H9 (cell line): ENCODE measurements around the gene MICU1. TPM values are rescaled to one million over a fixed set of nuclear protein-coding genes. Genes with fewer than 3 reads are reported as not detected.

Source experiments
- DNase-seq: peaks from one replicate; pipeline ENCODE4 v3.0.0-alpha.2; 2017
- H2AFZ ChIP-seq: one replicate; pipeline ENCODE4 v1.6.1; 2013; ENCODE audit warnings: mild to moderate bottlenecking, low read length, control low read depth, moderate library complexity
- H2AK5ac ChIP-seq: 2 replicates; pipeline ENCODE4 v1.6.1; 2013; ENCODE audit warnings: low read length, control low read depth, mixed read lengths; ENCODE audit not compliant: insufficient read length
- H2BK120ac ChIP-seq: one replicate; pipeline ENCODE4 v1.6.1; 2013; ENCODE audit warnings: low read depth, mild to moderate bottlenecking, low read length, control low read depth, inconsistent platforms; ENCODE audit not compliant: poor library complexity, severe bottlenecking
- H2BK12ac ChIP-seq: 2 replicates; pipeline ENCODE4 v1.6.1; 2013; ENCODE audit warnings: low read length, control low read depth, mixed read lengths, low read depth; ENCODE audit not compliant: insufficient read length
- H2BK15ac ChIP-seq: 2 replicates; pipeline ENCODE4 v1.6.1; 2013; ENCODE audit warnings: low read depth, low read length, control low read depth
- H2BK20ac ChIP-seq: one replicate; pipeline ENCODE4 v1.6.1; 2013; ENCODE audit warnings: low read depth, mild to moderate bottlenecking, low read length, control low read depth, inconsistent platforms; ENCODE audit not compliant: poor library complexity, severe bottlenecking
- H2BK5ac ChIP-seq: 2 replicates; pipeline ENCODE4 v1.6.1; 2013; ENCODE audit warnings: low read length, control low read depth, mixed read lengths; ENCODE audit not compliant: insufficient read length
- H3K14ac ChIP-seq: 2 replicates; pipeline ENCODE4 v1.6.1; 2013; ENCODE audit warnings: low read length, control low read depth; ENCODE audit not compliant: insufficient read depth
- H3K18ac ChIP-seq: 2 replicates; pipeline ENCODE4 v1.6.1; 2013; ENCODE audit warnings: low read depth, mild to moderate bottlenecking, mixed read lengths, low read length, control low read depth; ENCODE audit not compliant: insufficient read length
- H3K23ac ChIP-seq: 2 replicates; pipeline ENCODE4 v1.6.1; 2013; ENCODE audit warnings: low read length, control low read depth, mixed read lengths, low read depth; ENCODE audit not compliant: insufficient read length
- H3K23me2 ChIP-seq: 2 replicates; pipeline ENCODE4 v1.6.1; 2013; ENCODE audit warnings: low read depth, mild to moderate bottlenecking, mixed read lengths, low read length, control low read depth; ENCODE audit not compliant: insufficient read length, poor library complexity, severe bottlenecking
- H3K27ac ChIP-seq: 2 replicates; pipeline ENCODE4 v1.5.1; 2013; ENCODE audit warnings: low read length, control low read depth, mixed read lengths, low read depth; ENCODE audit not compliant: insufficient read length
- H3K27me3 ChIP-seq: 2 replicates; pipeline ENCODE4 v1.6.1; 2013; ENCODE audit warnings: low read length, control low read depth, inconsistent platforms; ENCODE audit not compliant: insufficient read depth
- H3K4ac ChIP-seq: 2 replicates; pipeline ENCODE4 v1.6.1; 2013; ENCODE audit warnings: low read depth, mild to moderate bottlenecking, control low read depth, inconsistent platforms, low read length, moderate library complexity
- H3K4me1 ChIP-seq: 2 replicates; pipeline ENCODE4 v1.6.1; 2013; ENCODE audit warnings: low read length, control low read depth, inconsistent platforms; ENCODE audit not compliant: insufficient read depth
- H3K4me2 ChIP-seq: 2 replicates; pipeline ENCODE4 v1.6.1; 2013; ENCODE audit warnings: low read length, control low read depth, mixed read lengths; ENCODE audit not compliant: insufficient read length, insufficient read depth
- H3K56ac ChIP-seq: 2 replicates; pipeline ENCODE4 v1.6.1; 2013; ENCODE audit warnings: low read depth, mild to moderate bottlenecking, mixed read lengths, low read length, control low read depth; ENCODE audit not compliant: insufficient read length
- H3K79me1 ChIP-seq: 2 replicates; pipeline ENCODE4 v1.6.1; 2013; ENCODE audit warnings: low read depth, mild to moderate bottlenecking, moderate library complexity, low read length, control low read depth, inconsistent platforms; ENCODE audit not compliant: insufficient read depth, poor library complexity, severe bottlenecking
- H3K79me2 ChIP-seq: 2 replicates; pipeline ENCODE4 v1.6.1; 2013; ENCODE audit warnings: low read length, control low read depth, inconsistent platforms; ENCODE audit not compliant: insufficient read depth
- H3K9ac ChIP-seq: 2 replicates; pipeline ENCODE4 v1.6.1; 2013; ENCODE audit warnings: low read length, control low read depth, mixed read lengths; ENCODE audit not compliant: insufficient read length; ENCODE audit errors: extremely low read depth
- H3K9me3 ChIP-seq: one replicate; pipeline ENCODE4 v1.6.1; 2013; ENCODE audit warnings: low read depth, low read length, inconsistent platforms; ENCODE audit not compliant: control insufficient read depth
- H3T11ph ChIP-seq: one replicate; pipeline ENCODE4 v1.6.1; 2013; ENCODE audit warnings: mild to moderate bottlenecking, low read length, control low read depth, inconsistent platforms
- H4K20me1 ChIP-seq: one replicate; pipeline ENCODE4 v1.6.1; 2013; ENCODE audit not compliant: control insufficient read depth, insufficient read length, insufficient read depth
- H4K5ac ChIP-seq: 2 replicates; pipeline ENCODE4 v1.6.1; 2013; ENCODE audit warnings: low read depth, mild to moderate bottlenecking, mixed read lengths, low read length, control low read depth; ENCODE audit not compliant: insufficient read length
- H4K8ac ChIP-seq: replicated peaks from 2 replicates; pipeline ENCODE4 v1.6.1; 2013; ENCODE audit warnings: low read length, control low read depth, mixed read lengths, low read depth; ENCODE audit not compliant: insufficient read length
- H4K91ac ChIP-seq: 2 replicates; pipeline ENCODE4 v1.6.1; 2013; ENCODE audit warnings: low read depth, mild to moderate bottlenecking, moderate library complexity, mixed read lengths, low read length, control low read depth; ENCODE audit not compliant: insufficient read length
- H3K27ac Mint-ChIP-seq, 3 experiments: 2 replicates in 2 of 3; 3 replicates in 1 of 3; pipeline ENCODE4 v1.8.0; 2020 to 2021; ENCODE audit warnings: mixed read lengths in 3 of 3, mild to moderate bottlenecking in 1 of 3, moderate library complexity in 1 of 3
- H3K27me3 Mint-ChIP-seq: 2 replicates; pipeline ENCODE4 v1.8.0; 2021; ENCODE audit warnings: low read depth, mild to moderate bottlenecking, moderate library complexity, mixed read lengths
- H3K36me3 Mint-ChIP-seq, 3 experiments: 2 replicates in 2 of 3; 3 replicates in 1 of 3; pipeline ENCODE4 v1.8.0; 2020 to 2021; ENCODE audit warnings: low read depth in 3 of 3, mixed read lengths in 3 of 3; ENCODE audit not compliant: insufficient read depth in 1 of 3
- H3K4me1 Mint-ChIP-seq, 2 experiments: 2 replicates each; pipeline ENCODE4 v1.8.0; 2020; ENCODE audit warnings: mixed read lengths in 2 of 2
- H3K4me3 Mint-ChIP-seq, 2 experiments: 2 replicates in 1 of 2; 3 replicates in 1 of 2; pipeline ENCODE4 v1.8.0; 2020 to 2021; ENCODE audit warnings: mild to moderate bottlenecking in 2 of 2, mixed read lengths in 2 of 2, moderate library complexity in 1 of 2
- H3K9me3 Mint-ChIP-seq, 2 experiments: 2 replicates in 1 of 2; 3 replicates in 1 of 2; pipeline ENCODE4 v1.8.0; 2020; ENCODE audit warnings: mild to moderate bottlenecking in 2 of 2, mixed read lengths in 2 of 2, moderate library complexity in 1 of 2
- WGBS: extraction: QIAGEN DNeasy Blood & Tissue Kit; methylation state at CpG from one replicate; pipeline ENCODE4 v1.1.7; 2013; ENCODE audit warnings: missing lambda C conversion rate, low lambda C conversion rate, mixed read lengths; ENCODE audit not compliant: insufficient read length; ENCODE audit errors: extremely low coverage; 5-methylcytosine and 5-hydroxymethylcytosine counted together
- total RNA-seq: library from RNA; stranded (reverse); gene quantifications from 2 replicates; pipeline ENCODE4 v1.2.1, GENCODE V29; 2021
- TF ChIP-seq, protein P1 (sequence below): fragments of 200-600 bp; sonication (generic); conservative IDR thresholded peaks from 3 replicates; pipeline ENCODE4 v1.8.0; 2021; ENCODE audit warnings: antibody characterized with exemption, mild to moderate bottlenecking

Gene MICU1
- total RNA-seq, 1 experiment from 2014 or later, result 33.2 TPM

DNA sequence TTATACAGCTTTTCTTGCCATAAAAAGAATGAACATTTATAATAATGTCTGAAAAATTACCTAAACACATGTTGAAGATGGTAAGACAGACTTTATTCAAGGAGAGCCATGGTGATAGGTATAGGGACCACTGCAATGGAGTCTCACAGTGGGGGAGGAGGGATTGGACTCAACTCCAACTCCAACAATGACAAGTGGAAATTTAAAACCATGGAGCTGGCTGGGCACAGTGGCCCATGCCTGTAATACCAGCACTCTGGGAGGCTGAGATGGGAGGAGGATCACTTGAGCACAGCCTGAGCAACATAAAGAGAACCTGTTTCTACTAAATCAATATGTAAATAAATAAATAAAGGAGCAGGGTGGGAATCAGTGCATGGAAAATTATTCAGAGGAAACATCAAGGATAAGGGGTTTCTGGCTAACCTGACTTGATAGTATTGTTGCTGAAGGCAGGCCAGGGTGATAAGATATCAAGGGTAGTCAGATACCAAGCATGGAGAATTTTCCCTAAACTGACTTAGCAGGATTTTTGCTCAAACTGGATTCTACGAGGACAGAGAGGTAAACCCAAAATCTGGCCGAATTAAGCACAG lies 19.5 kb upstream of the MICU1 start:
- H4K5ac ChIP-seq, result no peak overlapping the region
- no peak overlapping the region for H3K9ac ChIP-seq
- no peak overlapping the region for H3K23ac ChIP-seq
- no peaks in the 10 kb centered on the region for H3K79me2 ChIP-seq
- no peak overlapping the region for H3K56ac ChIP-seq
- H2BK12ac ChIP-seq, result no peak overlapping the region
- no peak overlapping the region for H2BK5ac ChIP-seq
- no CpG with 5 or more reads among the region's 2 CpGs for WGBS
- no peak overlapping the region for H2BK120ac ChIP-seq
- H3K79me1 ChIP-seq, result no peaks in the 10 kb centered on the region
- H3K4me1 ChIP-seq, result peaks cover 2% of the 10 kb centered on the region; the same call in 1 of the 2 replicates
- H2BK15ac ChIP-seq, result no peak overlapping the region
- no peak overlapping the region for H2BK20ac ChIP-seq
- H3K18ac ChIP-seq, result no peak overlapping the region
- H3K4me2 ChIP-seq, result no peak overlapping the region
- no peak overlapping the region for H4K91ac ChIP-seq
- H3K27ac Mint-ChIP-seq, result no peak overlapping the region; a peak in 1 of 7 replicates
- H2AK5ac ChIP-seq, result no peak overlapping the region
- H3K23me2 ChIP-seq, result no peaks in the 10 kb centered on the region
- no peaks in the 10 kb centered on the region for H3K4me1 Mint-ChIP-seq
- H3K14ac ChIP-seq, result no peak overlapping the region
- no peaks in the 10 kb centered on the region for H3K9me3 Mint-ChIP-seq
- no peak overlapping the region for H4K8ac ChIP-seq
- TF ChIP-seq, protein P1, sequence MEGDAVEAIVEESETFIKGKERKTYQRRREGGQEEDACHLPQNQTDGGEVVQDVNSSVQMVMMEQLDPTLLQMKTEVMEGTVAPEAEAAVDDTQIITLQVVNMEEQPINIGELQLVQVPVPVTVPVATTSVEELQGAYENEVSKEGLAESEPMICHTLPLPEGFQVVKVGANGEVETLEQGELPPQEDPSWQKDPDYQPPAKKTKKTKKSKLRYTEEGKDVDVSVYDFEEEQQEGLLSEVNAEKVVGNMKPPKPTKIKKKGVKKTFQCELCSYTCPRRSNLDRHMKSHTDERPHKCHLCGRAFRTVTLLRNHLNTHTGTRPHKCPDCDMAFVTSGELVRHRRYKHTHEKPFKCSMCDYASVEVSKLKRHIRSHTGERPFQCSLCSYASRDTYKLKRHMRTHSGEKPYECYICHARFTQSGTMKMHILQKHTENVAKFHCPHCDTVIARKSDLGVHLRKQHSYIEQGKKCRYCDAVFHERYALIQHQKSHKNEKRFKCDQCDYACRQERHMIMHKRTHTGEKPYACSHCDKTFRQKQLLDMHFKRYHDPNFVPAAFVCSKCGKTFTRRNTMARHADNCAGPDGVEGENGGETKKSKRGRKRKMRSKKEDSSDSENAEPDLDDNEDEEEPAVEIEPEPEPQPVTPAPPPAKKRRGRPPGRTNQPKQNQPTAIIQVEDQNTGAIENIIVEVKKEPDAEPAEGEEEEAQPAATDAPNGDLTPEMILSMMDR, result no peak
- H3K27me3 ChIP-seq, result no peaks in the 10 kb centered on the region
- H3T11ph ChIP-seq, result no peak overlapping the region
- H3K36me3 Mint-ChIP-seq, result no peaks in the 10 kb centered on the region
- DNase-seq, result no peak
- no peak overlapping the region for H2AFZ ChIP-seq
- H4K20me1 ChIP-seq, result no peaks in the 10 kb centered on the region
- H3K27me3 Mint-ChIP-seq, result 0 out of 2 replicates have a peak, but pooled peaks cover 2% of the 10 kb centered on the region
- no peak overlapping the region for H3K4ac ChIP-seq
- no peak overlapping the region for H3K27ac ChIP-seq
- H3K4me3 Mint-ChIP-seq, result no peak overlapping the region
- H3K9me3 ChIP-seq, result no peaks in the 10 kb centered on the region
